Stimulated activated CD8-positive, alpha-beta memory T cell treated with anti-CD3 and anti-CD28 coated beads, Interleukin-15, amount 100 ng/mL, for 1 hour (primary cell): Measurements from ENCODE around the gene NCCRP1.

ENCODE experiments used
- DNase-seq: peaks from one replicate; pipeline ENCODE4 v3.0.0-alpha.2; 2020; ENCODE audit warnings: low read depth

Gene NCCRP1

GRCh38 chr19:39180749-39181148, 16.0 kb upstream of the NCCRP1 start:
- no peak for DNase-seq

DNA sequence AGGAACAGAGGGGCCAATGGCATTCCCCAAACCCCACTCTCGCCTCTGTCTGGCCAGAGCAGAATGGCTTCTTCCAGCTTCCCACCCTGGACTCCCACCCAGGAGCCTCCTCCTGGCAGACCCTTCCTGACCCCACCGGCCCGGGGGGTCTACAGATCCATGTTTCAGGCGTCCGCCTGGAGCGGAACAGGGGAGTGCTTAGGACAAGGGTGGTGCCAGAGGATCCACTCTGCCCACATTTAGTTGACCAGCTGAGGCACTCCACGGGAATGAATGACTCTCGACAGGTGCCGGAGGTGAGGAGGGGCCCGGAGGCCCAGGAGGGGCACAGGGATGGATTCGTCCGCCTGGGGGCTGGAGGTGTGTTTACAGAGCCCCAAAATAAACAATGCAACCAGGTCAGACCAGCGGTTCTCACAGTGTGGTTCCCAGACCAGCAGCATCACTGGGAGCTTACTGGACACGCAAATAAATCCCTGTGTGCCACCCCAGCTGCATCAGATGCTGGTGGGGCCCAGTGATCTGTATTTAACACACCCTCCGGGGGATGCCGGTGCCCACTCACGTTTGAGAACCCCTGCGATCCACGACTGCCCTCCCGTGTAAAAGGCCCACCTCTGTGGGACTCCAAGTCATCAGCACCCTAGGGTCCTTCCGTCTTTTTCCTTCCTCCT, 15.1 kb upstream of the NCCRP1 start:
- no peak for DNase-seq

- no peak for DNase-seq
Measured at GRCh38 chr19:39182174-39182505, 14.6 kb upstream of the NCCRP1 start.

DNA sequence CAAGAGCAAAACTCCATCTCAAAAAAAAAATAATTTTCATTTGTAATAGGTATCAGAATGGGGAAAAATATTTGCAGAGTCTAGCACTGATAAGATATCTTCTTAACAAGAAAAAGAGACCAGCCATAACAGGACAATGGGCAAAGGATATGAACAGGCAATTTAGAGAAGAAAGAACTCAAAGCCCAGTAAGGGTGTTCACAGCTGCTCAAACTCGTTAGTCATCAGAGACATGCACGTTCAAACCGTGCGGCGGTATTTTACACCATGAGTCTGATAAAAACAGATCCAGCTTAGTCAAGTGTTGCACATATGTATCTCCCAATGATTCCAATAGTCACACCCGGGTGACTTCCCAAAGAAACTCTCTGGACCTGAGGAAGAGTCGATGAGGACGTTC, 13.7 kb upstream of the NCCRP1 start:
- no peak for DNase-seq

DNA sequence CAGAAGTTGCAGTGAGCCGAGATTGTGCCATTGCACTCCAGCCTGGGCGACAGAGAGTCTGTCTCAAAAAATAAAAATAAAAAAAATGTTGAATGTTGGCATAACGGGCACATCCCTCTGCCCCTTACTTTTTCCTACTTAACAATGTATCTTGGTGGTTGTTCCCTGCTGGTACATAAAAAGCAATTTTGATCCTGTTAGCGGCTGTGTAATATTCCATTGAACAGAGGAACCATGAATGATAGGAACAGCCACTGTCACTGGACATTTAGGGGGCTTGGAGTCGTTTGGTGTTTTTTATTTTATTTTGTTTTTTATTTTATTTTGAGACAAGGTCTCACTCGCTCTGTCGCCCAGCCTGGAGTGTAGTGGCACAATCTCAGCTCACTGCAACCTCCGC, 10.4 kb upstream of the NCCRP1 start:
- DNase-seq = no peak

DNA sequence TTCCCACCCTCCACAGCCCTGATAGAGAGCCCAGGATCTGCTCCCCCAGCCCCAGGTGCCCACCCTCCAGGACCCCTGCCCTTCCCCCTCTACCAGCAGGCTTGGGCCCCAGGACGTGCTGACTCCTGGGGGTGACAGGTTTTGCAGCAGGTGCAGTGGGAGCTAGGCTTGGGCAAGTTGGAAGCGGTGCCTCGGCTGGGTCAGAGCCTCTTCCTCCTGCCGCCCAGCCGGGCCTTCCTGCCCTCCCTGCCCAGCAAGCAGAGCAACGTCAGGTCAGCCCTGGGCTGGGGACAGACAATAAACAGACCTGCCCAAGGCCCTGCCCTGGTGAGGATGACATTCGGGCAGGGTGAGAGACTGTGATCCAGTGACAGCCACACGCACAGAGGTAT, 9.2 kb upstream of the NCCRP1 start:
- no peak for DNase-seq

DNA sequence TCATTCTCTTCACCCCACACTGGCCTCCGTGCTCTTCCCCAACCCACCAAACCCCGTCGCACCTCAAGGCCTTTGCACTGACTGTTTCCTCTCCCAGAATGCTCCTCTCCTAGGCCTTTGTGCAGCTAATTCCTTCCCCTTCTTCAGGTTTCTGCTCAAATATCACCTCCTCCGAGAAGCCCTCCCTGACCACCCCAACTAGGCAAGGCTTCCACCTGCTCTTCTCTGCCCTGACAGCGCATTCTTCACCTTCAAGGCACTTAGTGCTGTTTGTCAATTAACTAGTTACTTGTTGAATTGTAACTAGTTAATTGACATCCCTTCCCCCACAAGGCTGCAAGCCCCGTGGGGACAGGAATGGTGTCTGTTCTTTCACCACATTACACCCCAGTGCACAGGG, 7.8 kb upstream of the NCCRP1 start:
- DNase-seq = no peak

DNA sequence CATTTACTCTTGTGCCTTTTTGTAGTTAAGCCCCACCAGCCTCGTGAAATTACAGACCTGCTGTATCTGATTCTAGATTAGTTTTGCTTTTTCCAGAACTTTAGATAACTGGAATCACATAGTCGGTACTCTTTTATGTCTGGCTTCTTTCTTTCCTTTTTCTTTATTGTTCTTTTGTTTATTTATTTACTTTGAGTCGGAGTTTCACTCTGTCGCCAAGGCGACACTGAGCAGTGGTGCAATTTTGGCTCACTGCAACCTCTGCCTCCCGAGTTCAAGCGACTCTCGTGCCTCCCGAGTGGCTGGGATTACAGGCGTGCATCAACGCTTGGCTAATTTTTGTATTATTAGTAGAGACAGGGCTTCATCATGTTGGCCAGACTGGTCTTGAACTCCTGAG, 6.0 kb upstream of the NCCRP1 start:
- DNase-seq = no peak

GRCh38 chr19:39192846-39193245, 3.9 kb upstream of the NCCRP1 start:
- no peak for DNase-seq

DNA sequence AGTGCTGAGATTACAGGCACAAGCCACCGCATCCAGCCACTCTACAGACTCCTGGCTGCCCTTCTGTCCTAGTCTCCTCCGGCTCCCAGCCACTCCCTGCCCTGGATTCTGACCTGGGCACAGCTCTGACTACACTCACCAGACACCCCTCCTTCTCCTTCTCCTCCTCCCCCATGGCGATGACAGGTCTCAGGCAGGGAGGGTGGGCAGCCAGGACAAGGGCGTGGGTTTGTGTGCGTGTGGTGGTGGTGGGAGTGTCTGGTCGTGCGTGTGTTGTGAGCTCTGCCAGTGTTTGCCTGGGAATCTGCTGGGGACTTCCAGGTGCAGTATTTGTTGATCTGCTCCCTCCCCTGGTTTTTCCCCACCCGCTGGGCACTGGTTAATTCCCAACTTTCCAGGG, 3.0 kb upstream of the NCCRP1 start:
- DNase-seq = no peak

- no peak for DNase-seq
Measured at GRCh38 chr19:39194832-39195542, 1.8 kb upstream of the NCCRP1 start.

DNA sequence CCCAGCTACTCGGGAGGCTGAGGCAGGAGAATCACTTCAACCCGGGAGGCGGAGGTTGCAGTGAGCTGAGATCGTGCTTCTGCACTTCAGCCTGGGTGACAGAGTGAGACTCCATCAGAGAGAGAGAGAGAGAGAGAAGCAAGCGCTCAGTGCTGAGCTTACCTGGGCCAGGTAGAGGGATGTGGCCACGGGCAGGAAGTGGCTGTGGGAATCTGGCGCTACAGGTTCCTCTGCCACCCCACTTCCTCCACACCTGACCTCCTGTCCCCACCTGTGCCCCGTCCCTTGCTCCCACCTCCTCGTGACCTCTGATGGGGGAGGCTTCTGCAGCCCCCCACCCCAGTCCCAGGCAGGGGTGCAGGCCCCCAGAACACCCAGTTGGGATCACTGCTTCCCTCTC, 1.0 kb upstream of the NCCRP1 start:
- no peak for DNase-seq

DNA sequence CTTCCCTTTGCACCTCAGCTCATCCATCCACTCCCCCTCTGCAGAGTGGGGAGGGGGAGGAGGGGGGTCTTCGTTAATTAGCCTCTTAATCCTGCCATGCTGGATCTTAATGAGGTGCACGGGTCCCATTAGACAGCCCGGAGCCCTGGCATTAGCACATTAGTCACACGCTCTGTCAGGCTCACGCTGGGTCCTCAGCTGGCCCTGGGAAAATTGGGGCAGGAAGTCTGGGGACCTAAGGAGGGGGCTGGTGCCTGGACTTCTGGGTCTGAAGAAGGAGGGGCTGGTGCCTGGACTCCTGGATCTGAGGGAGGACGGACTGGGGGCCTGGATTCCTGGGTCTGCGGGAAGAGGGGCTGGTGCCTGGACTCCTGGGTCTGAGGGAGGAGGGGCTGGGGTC, 444 bp upstream of the NCCRP1 start:
- no peak for DNase-seq

DNA sequence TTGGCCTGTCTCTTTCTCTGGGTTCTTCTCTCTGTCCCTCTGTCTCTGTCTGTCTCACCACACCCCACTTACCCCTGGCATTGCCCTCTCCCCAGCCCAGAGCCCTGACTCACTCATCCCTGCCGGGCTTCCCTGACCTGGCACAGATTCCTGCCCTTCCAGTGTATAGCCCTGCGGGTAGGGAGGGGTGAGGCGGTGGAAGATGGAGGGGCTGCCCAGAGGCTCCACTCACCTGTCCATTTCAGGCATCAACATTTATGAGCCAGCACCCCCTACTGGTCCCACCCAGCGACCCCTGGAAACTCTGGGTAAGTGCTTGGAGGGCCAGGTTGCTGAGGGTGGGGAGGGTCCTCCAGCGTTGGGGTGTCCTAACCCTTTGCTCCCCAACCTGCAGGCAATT, 1.0 kb downstream of the NCCRP1 start:
- DNase-seq = no peak

- DNase-seq = no peak
Measured at GRCh38 chr19:39199025-39199424, 2.3 kb downstream of the NCCRP1 start.

- no peak for DNase-seq
Measured at GRCh38 chr19:39200066-39200802, 3.5 kb downstream of the NCCRP1 start.

GRCh38 chr19:39200803-39201115, 4.0 kb downstream of the NCCRP1 start:
- DNase-seq = no peak

DNA sequence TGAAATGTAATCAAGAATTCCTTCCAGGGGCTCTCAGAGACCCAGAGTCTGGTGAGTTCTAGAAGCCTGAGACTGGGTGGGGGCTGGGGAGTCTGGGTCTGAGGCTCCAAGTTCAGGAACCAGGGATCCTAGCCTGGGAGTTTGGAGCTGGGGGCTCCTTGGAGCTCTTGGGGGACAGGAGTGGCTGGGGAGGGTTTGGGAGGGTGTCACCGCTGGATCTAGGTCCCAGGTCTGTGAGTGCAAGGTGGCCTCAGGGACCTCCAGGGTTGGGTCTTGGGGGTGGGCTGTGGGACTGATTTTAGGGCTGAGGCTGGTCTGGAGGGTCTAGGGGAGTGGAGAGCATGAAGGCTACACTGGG, 6.2 kb downstream of the NCCRP1 start:
- no peak for DNase-seq

GRCh38 chr19:39203372-39204341, 6.9 kb downstream of the NCCRP1 start, which contains the start of gene SYCN:
TSS of gene SYCN (minus strand) at chr19:39204263. CDS start at chr19:39204254, 9 bp downstream.
- DNase-seq = no peak

DNA sequence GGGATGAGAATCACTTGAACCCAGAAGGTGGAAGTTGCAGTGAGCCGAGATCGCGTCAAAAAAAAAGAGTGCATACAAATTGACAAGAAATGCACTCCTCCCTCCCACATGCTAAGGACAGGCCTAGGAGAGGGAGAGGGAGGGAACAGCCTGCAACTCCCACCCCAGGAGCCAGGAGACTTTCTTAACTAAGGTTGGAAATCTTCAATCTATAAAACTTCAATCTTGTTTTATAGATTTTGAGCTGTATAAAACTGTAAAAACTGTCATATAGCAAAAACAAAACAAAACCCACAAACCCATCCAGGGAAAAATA, 8.6 kb downstream of the NCCRP1 start:
- no peak for DNase-seq

DNA sequence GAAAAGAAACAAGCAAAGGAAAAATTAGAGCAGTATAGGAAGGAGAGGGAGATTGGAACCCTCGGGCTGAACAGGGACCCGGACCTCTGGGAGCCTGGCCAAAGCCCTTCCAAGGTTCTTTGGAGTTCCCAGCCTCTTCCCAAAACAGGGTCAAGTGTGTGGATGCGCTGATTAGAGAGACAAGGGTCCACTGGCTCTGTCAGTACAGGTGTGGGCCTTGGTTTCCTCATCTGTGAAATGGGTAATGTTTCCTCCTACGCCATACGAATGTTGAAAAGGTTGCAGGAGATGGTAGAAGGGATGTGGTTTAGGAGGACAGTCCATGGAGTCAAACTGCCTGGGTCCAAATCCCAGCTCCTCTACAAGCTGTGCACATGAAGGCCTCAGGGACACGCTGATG, 9.4 kb downstream of the NCCRP1 start:
- no peak for DNase-seq

DNA sequence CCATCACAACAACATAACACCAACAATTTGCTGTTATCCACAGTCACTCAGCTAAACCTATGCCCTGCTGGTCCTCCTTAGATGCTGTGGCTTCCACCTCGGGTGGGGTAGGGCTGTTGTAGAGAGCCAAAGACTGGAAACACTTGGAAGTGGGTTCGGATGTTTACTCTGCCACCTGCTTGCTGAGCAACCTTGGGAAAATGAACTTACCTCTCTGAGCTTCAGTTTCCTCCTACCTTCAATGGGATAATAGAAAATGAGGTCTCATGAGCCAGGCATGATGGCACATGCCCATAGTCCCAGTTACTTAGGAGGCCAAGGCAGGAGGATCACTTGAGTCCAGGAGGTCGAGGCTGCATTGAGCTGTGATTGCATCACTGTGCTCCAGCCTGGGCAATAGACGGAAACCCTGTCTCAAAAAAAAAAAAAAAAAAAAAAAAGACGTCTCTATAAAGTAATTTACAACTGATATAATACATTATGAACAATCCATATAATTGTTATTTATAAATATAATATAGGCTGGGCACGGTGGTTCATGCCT, 10.6 kb downstream of the NCCRP1 start:
- no peak for DNase-seq
